ENCODE results near the gene TBC1D7.

The TBC1D7 gene

DNA sequence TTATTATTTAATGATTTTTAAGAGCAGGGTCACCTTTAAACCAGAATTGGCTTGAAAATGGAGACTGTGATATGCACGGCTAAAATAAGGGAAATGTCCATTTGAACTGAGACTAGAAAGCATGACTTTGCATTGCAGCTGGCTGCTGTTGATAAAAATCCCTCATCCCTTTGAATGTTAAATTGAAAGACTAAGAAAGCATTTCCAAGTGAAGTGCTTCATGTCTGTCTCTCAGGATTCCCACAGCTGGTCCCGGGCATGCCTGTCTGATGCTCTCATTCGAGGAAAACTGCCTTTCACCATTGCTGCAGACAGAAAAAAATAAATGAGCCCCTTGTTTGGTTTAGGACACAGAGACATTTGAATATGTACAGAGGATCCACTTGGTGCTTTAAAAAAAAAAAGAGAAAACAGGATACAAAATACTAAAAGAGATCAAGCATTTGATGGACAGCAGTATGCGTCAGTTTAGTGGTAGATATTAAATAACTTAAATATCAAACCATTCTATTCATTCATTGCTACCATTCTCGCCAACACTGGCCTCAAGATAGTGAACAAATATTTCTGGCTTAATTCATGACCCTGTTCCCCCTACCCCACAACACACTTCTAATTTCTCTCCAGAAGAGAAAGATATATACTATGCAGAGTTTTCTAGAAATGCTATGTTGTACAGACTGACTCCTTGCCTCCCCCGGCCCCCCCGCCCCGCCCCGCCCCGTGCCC is 55.0 kb downstream of the TBC1D7 start:
- H3K27me3 Mint-ChIP-seq, result peaks cover 15% of the 10 kb centered on the region

DNA sequence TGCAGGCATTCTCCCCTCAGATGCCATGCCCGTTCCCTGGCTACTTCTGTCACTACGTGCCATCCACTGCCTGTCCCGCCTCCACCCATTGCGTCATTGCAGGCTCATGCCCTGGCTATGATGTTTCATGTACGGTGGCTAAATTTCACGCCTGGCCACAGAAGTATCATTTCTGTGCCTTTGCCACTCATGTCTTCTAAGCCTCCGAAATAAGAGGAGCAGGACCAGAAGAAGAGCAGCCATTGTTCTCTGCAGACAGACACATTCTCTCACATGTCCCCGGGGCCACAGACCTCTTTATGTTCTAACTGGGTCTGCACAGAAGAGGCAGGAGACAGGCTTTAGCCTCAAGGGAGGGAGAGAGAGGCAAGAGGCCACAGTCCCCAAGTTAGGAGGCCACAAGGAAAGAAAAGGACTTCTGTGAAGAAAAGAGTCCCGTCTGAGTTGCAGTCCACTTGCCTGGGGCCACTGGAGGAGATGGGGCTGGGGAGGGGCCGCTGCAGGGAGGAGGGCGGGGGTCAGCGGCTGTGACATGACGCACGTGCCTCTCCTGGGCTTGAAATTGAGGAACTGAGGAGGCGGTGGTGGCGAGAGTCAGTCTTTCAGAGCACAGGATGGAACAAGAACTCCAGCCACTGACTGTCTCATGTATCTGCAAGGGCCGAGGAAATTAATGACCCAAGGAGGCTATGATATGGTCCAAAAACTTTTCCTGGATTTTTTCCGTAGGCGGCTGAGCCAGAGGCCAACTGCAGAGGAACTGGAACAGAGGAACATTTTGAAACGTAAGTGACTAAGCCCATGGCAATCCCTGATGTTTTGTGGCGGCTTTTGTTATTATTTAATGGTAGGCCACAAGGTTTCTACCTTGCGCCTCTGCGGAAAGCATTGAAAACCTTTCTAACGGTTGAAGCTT is 55.9 kb downstream of the TBC1D7 start:
- CTCF ChIA-PET, result no interaction called here
- Mint-ChIP-seq H3K27me3 (peaks cover 15% of the 10 kb centered on the region), H3K36me3 (no peaks in the 10 kb centered on the region), H3K27ac (no peak overlapping the region), H3K9me3 (no peaks in the 10 kb centered on the region), H3K4me3 (no peak overlapping the region), H3K4me1 (peaks cover 17% of the 10 kb centered on the region)
- DNase-seq, result no peak

More for the DNA sequence above, 55.0 kb downstream of the TBC1D7 start:
- no peak for DNase-seq
- Mint-ChIP-seq H3K4me3 (no peak overlapping the region), H3K4me1 (peaks cover 17% of the 10 kb centered on the region), H3K27ac (no peak overlapping the region), H3K9me3 (no peaks in the 10 kb centered on the region), H3K36me3 (no peaks in the 10 kb centered on the region)
- CTCF ChIA-PET, result no interaction called here

DNA sequence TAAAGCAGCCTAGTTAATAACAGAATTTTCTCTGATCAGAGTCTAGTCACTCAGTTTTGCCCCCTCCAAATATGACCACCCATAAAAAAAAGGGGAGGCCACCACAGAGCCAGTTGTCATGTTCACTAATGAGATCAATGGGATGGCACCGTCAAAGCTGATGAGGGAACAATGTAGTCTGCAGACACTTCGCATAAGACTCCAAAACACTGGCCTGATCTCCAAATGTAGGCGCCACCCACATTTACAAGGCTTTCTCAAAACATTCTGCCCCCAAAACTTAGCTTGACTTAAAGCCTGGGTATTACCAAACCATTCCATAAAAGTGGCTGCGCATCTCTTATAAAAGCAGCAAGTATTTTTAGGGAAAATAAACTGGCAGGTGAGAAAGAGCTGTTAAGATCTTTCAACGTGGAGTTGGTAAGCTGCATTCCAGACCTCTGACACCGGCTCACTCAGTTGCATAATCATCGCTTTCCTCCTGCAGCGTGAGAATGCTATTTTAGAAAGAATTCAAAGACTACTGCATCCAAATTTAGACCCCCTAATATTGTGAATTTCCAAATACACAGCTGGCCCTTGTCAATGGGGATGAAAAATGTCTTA is 59.3 kb downstream of the TBC1D7 start:
- H3K36me3 Mint-ChIP-seq, result peaks cover 2% of the 10 kb centered on the region
- no peak for DNase-seq
- peaks cover 4% of the 10 kb centered on the region for H3K9me3 Mint-ChIP-seq
- peaks cover 17% of the 10 kb centered on the region for H3K27me3 Mint-ChIP-seq
- CTCF ChIA-PET, result interaction anchor here (1.3 kb wide), 1 partner anchor 9 kb away, joined by 3 read pairs; no protein-coding TSS in a partner anchor
- H3K4me3 Mint-ChIP-seq, result no peak overlapping the region
- H3K4me1 Mint-ChIP-seq, result peaks cover 10% of the 10 kb centered on the region
- H3K27ac Mint-ChIP-seq, result no peak overlapping the region

DNA sequence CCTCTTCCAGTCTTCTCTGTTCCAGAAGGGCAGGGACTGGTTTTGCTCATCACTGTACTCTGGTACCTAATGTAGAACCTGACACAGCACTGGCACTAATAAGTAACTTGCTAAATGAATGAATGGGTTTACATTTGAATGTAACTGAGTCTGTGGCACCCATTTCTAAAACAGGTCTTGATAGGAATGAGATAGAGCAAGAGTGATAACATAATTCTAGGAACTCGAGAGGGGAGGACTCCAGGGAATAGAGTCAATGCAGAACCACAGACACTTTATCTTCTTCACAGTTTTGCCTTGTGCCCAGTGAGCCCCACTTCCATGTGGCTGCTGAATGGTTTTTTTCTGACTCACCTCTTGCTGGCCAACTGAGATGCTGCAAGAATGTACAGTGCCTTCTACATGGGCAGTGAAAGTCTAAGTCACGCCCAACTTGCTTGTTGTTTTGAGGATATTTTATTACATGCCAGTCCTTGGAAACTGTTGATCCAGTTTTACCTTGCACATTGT is 61.1 kb downstream of the TBC1D7 start:
- CTCF ChIA-PET, result no interaction called here
- H3K27ac Mint-ChIP-seq, result no peak overlapping the region
- H3K4me1 Mint-ChIP-seq, result no peaks in the 10 kb centered on the region
- H3K27me3 Mint-ChIP-seq, result peaks cover 8% of the 10 kb centered on the region
- H3K9me3 Mint-ChIP-seq, result peaks cover 4% of the 10 kb centered on the region
- DNase-seq, result no peak
- peaks cover 2% of the 10 kb centered on the region for H3K36me3 Mint-ChIP-seq
- H3K4me3 Mint-ChIP-seq, result no peak overlapping the region

DNA sequence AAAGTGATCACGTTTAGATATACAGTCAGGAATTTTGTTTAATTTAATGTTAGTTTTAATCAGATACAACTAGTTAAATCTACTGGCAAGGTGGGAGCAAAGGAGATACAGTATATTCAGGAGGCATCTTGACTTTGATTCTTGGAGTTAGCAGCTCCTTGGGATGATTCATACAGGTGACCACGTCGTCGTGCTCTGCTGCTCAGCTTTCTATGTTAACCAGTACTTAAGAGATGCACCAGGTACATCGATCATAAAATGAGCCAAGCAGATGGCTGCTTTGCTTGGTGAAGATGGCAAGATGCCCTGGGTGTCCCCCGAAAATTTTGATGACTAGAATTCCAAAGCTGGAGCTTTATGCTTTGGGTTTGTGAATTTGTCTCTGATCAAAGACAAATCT is 64.7 kb downstream of the TBC1D7 start:
- no peak overlapping the region for H3K4me3 Mint-ChIP-seq
- H3K27me3 Mint-ChIP-seq, result peaks cover 9% of the 10 kb centered on the region
- CTCF ChIA-PET, result no interaction called here
- DNase-seq, result no peak
- peaks cover 4% of the 10 kb centered on the region for H3K9me3 Mint-ChIP-seq
- peaks cover 3% of the 10 kb centered on the region for H3K4me1 Mint-ChIP-seq
- H3K36me3 Mint-ChIP-seq, result peaks cover 2% of the 10 kb centered on the region
- no peak overlapping the region for H3K27ac Mint-ChIP-seq

DNA sequence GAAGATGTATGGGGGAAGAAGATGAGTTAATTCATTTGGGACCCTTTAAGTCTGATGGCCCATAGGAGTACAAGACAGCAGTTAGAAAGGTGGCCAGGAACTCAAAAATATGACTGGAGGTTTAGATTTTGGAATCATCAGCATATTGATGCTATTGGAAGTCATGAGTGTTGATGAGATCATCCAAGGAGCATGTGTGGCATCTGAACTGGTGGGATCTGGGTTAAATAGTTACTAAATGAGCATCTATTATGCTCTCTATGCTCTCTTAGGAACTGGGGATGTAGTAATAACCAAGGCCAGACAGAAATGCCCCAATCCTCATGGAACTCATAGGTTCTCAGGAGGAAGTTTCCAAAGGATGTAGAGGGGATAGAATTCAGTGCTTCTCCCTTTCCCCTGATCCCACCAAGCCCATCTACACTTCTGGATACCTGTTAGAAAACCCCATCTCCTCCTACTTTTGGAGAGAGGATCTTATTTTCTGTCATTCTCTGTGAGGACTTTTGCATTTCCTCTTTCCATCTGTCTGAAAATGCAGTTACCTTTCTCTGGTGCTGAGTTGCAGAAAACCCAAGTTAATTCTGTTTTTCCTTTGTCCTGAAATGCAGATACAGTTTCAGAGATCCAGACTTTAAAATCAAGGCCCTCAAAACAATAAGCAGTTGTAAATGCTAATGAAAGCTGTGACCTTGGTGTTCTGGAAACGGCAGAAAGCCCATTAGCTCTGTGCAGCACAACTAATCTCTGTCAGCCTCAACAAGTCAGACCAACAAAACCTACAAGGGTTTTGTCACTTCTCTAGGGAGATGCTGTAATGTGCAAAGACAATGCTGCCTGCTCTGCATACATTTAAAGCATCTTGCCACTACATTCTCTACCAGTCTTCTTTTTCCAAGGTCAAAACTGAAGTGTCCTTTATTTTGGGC is 65.8 kb downstream of the TBC1D7 start:
- Mint-ChIP-seq H3K27ac (no peak overlapping the region), H3K27me3 (peaks cover 9% of the 10 kb centered on the region), H3K4me1 (peaks cover 3% of the 10 kb centered on the region), H3K36me3 (peaks cover 2% of the 10 kb centered on the region), H3K4me3 (no peak overlapping the region), H3K9me3 (peaks cover 4% of the 10 kb centered on the region)
- CTCF ChIA-PET, result no interaction called here
- DNase-seq, result no peak

DNA sequence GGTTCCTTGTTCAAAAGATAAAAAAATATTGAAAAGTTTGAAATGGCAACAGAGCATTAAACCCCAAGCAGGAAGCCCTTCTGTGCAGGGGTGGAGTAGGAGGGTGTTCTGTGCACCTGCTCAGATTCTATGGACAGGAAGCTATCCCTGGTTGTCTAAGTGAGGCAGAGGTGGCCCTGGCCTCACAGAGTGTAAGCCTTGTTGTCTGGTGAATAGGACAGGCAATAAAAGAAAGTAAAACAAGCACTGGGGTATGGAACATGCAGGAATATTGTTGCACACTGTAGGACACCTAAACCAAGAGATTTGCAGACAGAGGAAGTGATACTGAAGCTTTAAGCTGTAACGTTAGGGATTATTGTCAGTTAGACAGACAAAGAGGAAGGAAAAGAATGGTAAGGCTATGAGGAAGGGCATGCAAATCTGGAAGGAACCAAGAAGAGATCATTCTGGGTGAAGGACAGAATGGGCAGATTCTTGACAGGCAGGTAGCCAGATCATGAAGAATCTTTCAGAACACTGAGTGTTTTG is 66.8 kb downstream of the TBC1D7 start:
- CTCF ChIA-PET, result no interaction called here

DNA sequence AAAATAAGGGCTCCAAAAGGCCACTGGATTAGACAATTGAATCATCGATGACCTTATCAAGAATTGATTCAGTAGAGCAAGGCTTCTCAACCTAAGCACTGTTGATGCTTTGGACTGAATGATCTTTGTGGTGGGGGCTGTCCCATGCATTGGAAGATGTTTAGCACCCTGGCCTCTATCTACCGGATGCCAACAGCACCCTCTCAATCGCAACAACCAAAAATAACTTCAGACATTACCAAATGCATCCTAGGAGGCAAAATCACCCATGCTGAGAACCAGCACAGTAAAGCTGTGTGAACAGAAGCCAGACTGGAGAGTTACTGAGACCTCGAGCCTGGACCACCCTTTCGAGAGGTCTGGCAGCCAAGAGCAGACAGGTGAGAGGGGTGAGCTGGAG is 67.5 kb downstream of the TBC1D7 start:
- H3K36me3 Mint-ChIP-seq, result no peaks in the 10 kb centered on the region
- H3K4me3 Mint-ChIP-seq, result no peak overlapping the region
- H3K9me3 Mint-ChIP-seq, result no peaks in the 10 kb centered on the region
- H3K4me1 Mint-ChIP-seq, result peaks cover 3% of the 10 kb centered on the region
- CTCF ChIA-PET, result no interaction called here
- no peak overlapping the region for H3K27ac Mint-ChIP-seq
- DNase-seq, result no peak
- peaks cover 5% of the 10 kb centered on the region for H3K27me3 Mint-ChIP-seq

More for the DNA sequence above, 66.8 kb downstream of the TBC1D7 start:
- Mint-ChIP-seq H3K36me3 (no peaks in the 10 kb centered on the region), H3K9me3 (no peaks in the 10 kb centered on the region), H3K4me3 (no peak overlapping the region), H3K27ac (no peak overlapping the region), H3K27me3 (peaks cover 5% of the 10 kb centered on the region), H3K4me1 (peaks cover 3% of the 10 kb centered on the region)
- DNase-seq, result peak; percentile 43

DNA sequence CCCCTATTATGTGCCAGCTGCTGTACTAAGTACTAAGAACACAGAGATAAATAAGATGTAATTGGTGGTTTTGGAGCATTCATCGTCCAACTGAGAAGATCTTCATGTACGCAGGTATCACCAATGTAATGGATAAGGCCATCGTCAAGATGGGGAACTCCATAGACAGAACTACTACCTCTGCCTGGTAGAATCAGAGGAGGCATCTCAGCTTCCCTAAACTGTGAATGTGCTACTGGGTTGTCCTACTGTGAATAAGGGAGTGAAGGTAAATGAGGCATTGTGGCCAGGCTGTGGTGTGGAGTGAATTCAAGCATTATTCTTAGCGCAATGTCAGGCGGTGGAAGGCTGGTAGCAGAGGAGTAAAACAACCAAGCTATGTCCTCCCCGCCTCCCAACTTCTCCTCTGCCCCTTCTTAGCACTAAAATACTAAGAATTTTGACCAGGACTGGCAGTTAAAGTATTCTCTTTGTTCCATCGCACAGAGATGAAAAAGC is 68.2 kb downstream of the TBC1D7 start:
- no peak overlapping the region for H3K27ac Mint-ChIP-seq
- peaks cover 3% of the 10 kb centered on the region for H3K4me1 Mint-ChIP-seq
- no peaks in the 10 kb centered on the region for H3K9me3 Mint-ChIP-seq
- peaks cover 5% of the 10 kb centered on the region for H3K27me3 Mint-ChIP-seq
- no peak overlapping the region for H3K4me3 Mint-ChIP-seq
- CTCF ChIA-PET, result no interaction called here
- DNase-seq, result no peak
- no peaks in the 10 kb centered on the region for H3K36me3 Mint-ChIP-seq

DNA sequence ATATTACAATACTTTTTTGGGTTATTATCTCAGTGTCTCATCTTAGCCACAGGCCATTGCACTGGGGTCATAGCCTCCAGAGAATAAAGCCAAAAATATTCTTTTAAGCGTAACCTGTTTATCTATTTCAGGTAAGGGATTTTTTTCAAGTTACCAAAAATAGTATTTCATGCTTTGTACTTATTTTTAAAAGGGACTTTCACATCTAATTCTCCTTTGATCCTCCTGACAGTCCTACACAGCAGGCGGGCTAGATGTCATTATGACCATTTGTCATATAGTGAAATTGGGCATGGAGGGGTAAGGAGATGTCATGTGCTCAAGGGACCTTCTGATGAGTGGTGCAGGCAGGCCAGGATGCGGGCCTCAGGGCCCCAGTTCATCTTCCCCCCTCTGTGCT is 68.9 kb downstream of the TBC1D7 start:
- CTCF ChIA-PET, result no interaction called here
- Mint-ChIP-seq H3K9me3 (no peaks in the 10 kb centered on the region), H3K4me3 (no peak overlapping the region), H3K27me3 (peaks cover 5% of the 10 kb centered on the region), H3K4me1 (peaks cover 3% of the 10 kb centered on the region), H3K27ac (no peak overlapping the region), H3K36me3 (no peaks in the 10 kb centered on the region)
- DNase-seq, result no peak

DNA sequence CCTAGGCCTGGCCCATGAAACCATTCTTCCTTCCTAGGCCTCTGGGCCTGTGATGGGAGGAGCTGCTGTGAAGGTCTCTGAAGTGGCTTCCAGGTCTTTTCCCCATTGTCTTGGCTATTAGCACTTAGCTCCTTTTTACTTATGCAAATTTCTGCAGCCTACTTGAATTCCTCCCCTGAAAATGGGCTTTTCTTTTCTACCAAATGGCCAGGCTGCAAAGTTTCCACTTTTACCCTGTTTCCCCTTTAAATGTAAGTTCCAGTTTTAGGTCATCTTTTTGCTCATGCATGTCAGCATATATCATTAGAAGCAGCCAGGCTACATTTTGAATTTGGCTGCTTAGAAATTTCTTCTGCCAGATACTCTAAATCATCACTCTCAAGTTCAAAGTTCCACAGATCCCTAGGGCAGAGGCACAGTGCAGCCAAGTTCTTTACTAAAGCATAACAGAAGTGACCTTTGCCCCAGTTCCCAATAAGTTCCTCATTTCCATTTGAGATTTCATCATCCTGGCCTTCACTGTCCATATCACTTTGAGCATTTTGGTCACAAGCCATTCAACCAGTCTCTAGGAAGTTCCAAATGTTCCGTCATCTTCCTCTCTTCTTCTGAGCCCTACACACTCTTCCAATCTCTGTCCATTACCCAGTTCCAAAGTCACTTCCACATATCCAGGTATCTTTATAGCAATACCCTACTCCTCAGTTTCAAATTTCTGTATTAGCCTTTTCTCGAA is 71.9 kb downstream of the TBC1D7 start:
- Mint-ChIP-seq H3K9me3 (no peaks in the 10 kb centered on the region), H3K4me1 (peaks cover under 1% of the 10 kb centered on the region), H3K4me3 (no peak overlapping the region), H3K27me3 (peaks cover 9% of the 10 kb centered on the region), H3K27ac (no peak overlapping the region), H3K36me3 (no peaks in the 10 kb centered on the region)
- CTCF ChIA-PET, result no interaction called here
- DNase-seq, result no peak
